Measurements from ENCODE around the gene CYP2A7. TPM values are rescaled to one million over a fixed set of nuclear protein-coding genes. Genes with fewer than 3 reads are reported as not detected.
"Not testable (repeated sequence)": the region's sequence is repeated elsewhere in the genome, so short reads cannot be mapped to it uniquely, and the experiment has no call there.

CYP2A7 gene, protein sequence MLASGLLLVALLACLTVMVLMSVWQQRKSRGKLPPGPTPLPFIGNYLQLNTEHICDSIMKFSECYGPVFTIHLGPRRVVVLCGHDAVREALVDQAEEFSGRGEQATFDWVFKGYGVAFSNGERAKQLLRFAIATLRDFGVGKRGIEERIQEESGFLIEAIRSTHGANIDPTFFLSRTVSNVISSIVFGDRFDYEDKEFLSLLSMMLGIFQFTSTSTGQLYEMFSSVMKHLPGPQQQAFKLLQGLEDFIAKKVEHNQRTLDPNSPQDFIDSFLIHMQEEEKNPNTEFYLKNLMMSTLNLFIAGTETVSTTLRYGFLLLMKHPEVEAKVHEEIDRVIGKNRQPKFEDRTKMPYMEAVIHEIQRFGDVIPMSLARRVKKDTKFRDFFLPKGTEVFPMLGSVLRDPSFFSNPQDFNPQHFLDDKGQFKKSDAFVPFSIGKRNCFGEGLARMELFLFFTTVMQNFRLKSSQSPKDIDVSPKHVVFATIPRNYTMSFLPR
- total RNA-seq (2021; fragmentation: NEBNext Ultra II Directional; extraction: Animal tissue kit (Norgen Biotek cat#: 25700)) (0.78 TPM in 1 of 2 replicates, not detected in the other), polyA plus RNA-seq (2011; rRNA removed) (0.23 and 0.35 TPM in 2 replicates), polyA minus RNA-seq (2011; rRNA and poly(A)+ RNA removed) (0.41 TPM in 1 of 2 replicates, not detected in the other)
- polyA plus RNA-seq (2011; cell fraction: cytosol; rRNA removed): 0.22 TPM
- 0.50 TPM for polyA plus RNA-seq (2011; cell fraction: nucleus; rRNA removed)
- 0.23 TPM in 1 of 4 replicates, not detected in the others for polyA plus RNA-seq (2012, experiment 1 of 2)
- polyA plus RNA-seq (2012, experiment 2 of 2): not detected
- 0.02 TPM for polyA plus RNA-seq (2013, experiment 1 of 2)
- polyA plus RNA-seq (2013, experiment 2 of 2): 0.04 TPM
- not detected for polyA minus RNA-seq (2011; cell fraction: cytosol; rRNA and poly(A)+ RNA removed)
- not detected for polyA minus RNA-seq (2011; cell fraction: nucleus; rRNA and poly(A)+ RNA removed)
- long read RNA-seq, experiment 1: 0 reads
- long read RNA-seq, experiment 2: 0 reads

DNA sequence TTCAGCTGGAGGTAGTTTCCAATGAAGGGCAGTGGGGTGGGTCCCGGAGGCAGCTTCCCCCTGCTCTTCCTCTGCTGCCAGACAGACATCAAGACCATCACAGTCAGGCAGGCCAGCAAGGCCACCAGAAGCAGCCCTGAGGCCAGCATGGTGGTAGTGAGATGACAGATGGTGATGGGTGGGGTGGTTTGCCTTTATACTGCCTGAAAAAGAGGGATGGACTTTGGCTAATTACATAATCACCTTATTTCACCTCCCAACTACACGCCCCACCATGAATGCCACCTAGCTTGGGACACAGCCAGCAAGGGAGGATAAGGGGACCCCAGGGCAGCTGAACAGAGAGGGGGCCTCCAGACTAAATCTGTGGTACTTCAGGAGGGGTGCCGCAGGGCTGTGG is at the start of gene CYP2A7:
Gene CYP2A7 (minus strand): TSS at position 170 of the 400 bp plus-strand sequence. CDS start 21 bp downstream, at position 149.
- H2AK5ac ChIP-seq (ENCODE audit: low read depth, low read length); H4K20me1 ChIP-seq (replicated peaks in 1 of 2; ENCODE audit: control insufficient read depth in 1 of 2, insufficient read depth in 2 of 2, low read length in 2 of 2); FAIRE-seq; DNase-seq (ENCODE audit: low read depth in 1 of 2, low spot score in 2 of 2); H3K4ac ChIP-seq (replicated peaks; ENCODE audit: insufficient read length, low read depth, low read length); H3K18ac ChIP-seq (ENCODE audit: extremely low read depth, low read length); H3K9me3 ChIP-seq (ENCODE audit: insufficient read depth in 2 of 2, low read depth in 1 of 2, low read length in 1 of 2); H2BK20ac ChIP-seq (ENCODE audit: low read length); H4K8ac ChIP-seq (ENCODE audit: extremely low read depth, insufficient read depth, low read length); H3K4me1 ChIP-seq (replicated peaks in 1 of 4; ENCODE audit: control insufficient read depth in 3 of 4, insufficient read depth in 4 of 4, low read length in 3 of 4); H2BK12ac ChIP-seq (ENCODE audit: low read depth, low read length); CTCF ChIA-PET (ENCODE audit: partially characterized antibody); H3K36me3 ChIP-seq (ENCODE audit: control insufficient read depth in 2 of 4, insufficient read depth in 4 of 4, low read length in 3 of 4); H3K27ac ChIP-seq (ENCODE audit: low read depth, low read length); H3K4me3 ChIP-seq (ENCODE audit: extremely low read depth in 1 of 4, insufficient read depth in 2 of 4, low read depth in 3 of 4, low read length in 4 of 4); H3K23me2 ChIP-seq (ENCODE audit: low read depth, low read length); H2BK15ac ChIP-seq (ENCODE audit: low read length); H3K9ac ChIP-seq (replicated peaks in 1 of 4; ENCODE audit: extremely low read depth in 1 of 4, low read depth in 3 of 4, low read length in 3 of 4); H3K23ac ChIP-seq (ENCODE audit: insufficient read length); POLR2A ChIA-PET (ENCODE audit: partially characterized antibody); H3K4me2 ChIP-seq (ENCODE audit: insufficient read depth in 1 of 2, low read depth in 2 of 2, low read length in 2 of 2); H3K14ac ChIP-seq (ENCODE audit: insufficient read length); H2BK5ac ChIP-seq (ENCODE audit: low read depth, low read length); H3K79me1 ChIP-seq (ENCODE audit: low read depth, low read length); H3K79me2 ChIP-seq (ENCODE audit: control insufficient read depth in 1 of 2, insufficient read depth in 2 of 2, low read length in 2 of 2); H3K56ac ChIP-seq (replicated peaks; ENCODE audit: insufficient read length, low read depth, low read length); H4K5ac ChIP-seq (ENCODE audit: insufficient read length, low read depth, low read length); H2BK120ac ChIP-seq (replicated peaks; ENCODE audit: low read depth, low read length); H2AFZ ChIP-seq (ENCODE audit: low read length); H4K91ac ChIP-seq (replicated peaks; ENCODE audit: insufficient read length, low read length): not testable (repeated sequence)
- WGBS, 2 experiments (ENCODE audit: extremely low coverage in 1 of 2, insufficient coverage in 1 of 2, insufficient read length in 1 of 2, insufficient replicate concordance in 2 of 2, low coverage in 1 of 2, low lambda C conversion rate in 2 of 2, missing lambda C conversion rate in 1 of 2): 92% methylated on average over 2 of the region's 3 CpGs; no CpG with 5 or more reads in 1 of the 2 experiments
- H3K27me3 ChIP-seq (replicated peaks in 1 of 4; ENCODE audit: control insufficient read depth in 3 of 4, extremely low read depth in 1 of 4, insufficient read depth in 3 of 4, low read length in 3 of 4): peaks cover 0 to 16% (median 7%) of the 10 kb centered on the region in 4 experiments; a peak in 5 of 7 replicates
